CD14-positive monocyte (primary cell): ENCODE data around the gene LINC01488. TPM values are rescaled to one million over a fixed set of nuclear protein-coding genes. Genes with fewer than 3 reads are reported as not detected.

ENCODE experiments used
- DNase-seq, 3 donors: peaks; one replicate each; pipeline ENCODE4 v3.0.0-alpha.2; 2011 to 2022
- H2AFZ ChIP-seq: 2 replicates; pipeline ENCODE4 v1.6.0; 2012; ENCODE audit warnings: mild to moderate bottlenecking, low read depth, low read length, inconsistent platforms; ENCODE audit not compliant: insufficient read depth, poor library complexity, severe bottlenecking
- H3K27ac ChIP-seq, 2 donors: 1 replicate in 1 of 2; 2 replicates in 1 of 2; pipeline ENCODE4 v1.5.1; 2012 to 2013; ENCODE audit warnings: low read length in 2 of 2, control low read depth in 1 of 2, inconsistent platforms in 1 of 2, low read depth in 1 of 2, mild to moderate bottlenecking in 1 of 2
- H3K27me3 ChIP-seq, 2 donors: one replicate each; pipeline versions ENCODE4 v1.6.0 to v1.6.1; 2011 to 2013; ENCODE audit warnings: low read length in 2 of 2; ENCODE audit not compliant: control insufficient read depth in 2 of 2, insufficient read depth in 2 of 2
- H3K36me3 ChIP-seq, 2 donors: replicated peaks in 1 of 2; 1 replicate in 1 of 2; 2 replicates in 1 of 2; pipeline versions ENCODE4 v1.5.1 to v1.6.1; 2012 to 2013; ENCODE audit warnings: low read length in 2 of 2, control low read depth in 1 of 2, inconsistent platforms in 1 of 2, mild to moderate bottlenecking in 1 of 2; ENCODE audit not compliant: insufficient read depth in 2 of 2, control insufficient read depth in 1 of 2
- H3K4me1 ChIP-seq, 2 donors: 1 replicate in 1 of 2; 2 replicates in 1 of 2; pipeline versions ENCODE4 v1.5.1 to v1.6.1; 2012 to 2013; ENCODE audit warnings: low read length in 2 of 2, control low read depth in 1 of 2, inconsistent platforms in 1 of 2, mild to moderate bottlenecking in 1 of 2, moderate library complexity in 1 of 2; ENCODE audit not compliant: insufficient read depth in 2 of 2, control insufficient read depth in 1 of 2
- H3K4me2 ChIP-seq: replicated peaks from 2 replicates; pipeline ENCODE3; 2012; ENCODE audit warnings: low read length, moderate library complexity, mild to moderate bottlenecking; ENCODE audit not compliant: poor library complexity, severe bottlenecking; ENCODE audit errors: extremely low read depth
- H3K4me3 ChIP-seq, 3 experiments: fragments of 200-600 bp in 1 of 3; sonication (generic) in 1 of 3; replicated peaks in 1 of 3; 1 replicate in 2 of 3; 2 replicates in 1 of 3; pipeline ENCODE4 v1.5.1; 2011 to 2013; ENCODE audit warnings: low read length in 3 of 3, mild to moderate bottlenecking in 3 of 3, control low read depth in 2 of 3, low read depth in 2 of 3, inconsistent platforms in 1 of 3, moderate library complexity in 1 of 3
- H3K79me2 ChIP-seq: 2 replicates; pipeline ENCODE4 v1.6.0; 2012; ENCODE audit warnings: mild to moderate bottlenecking, control low read depth, inconsistent platforms, low read length, moderate library complexity; ENCODE audit not compliant: insufficient read depth
- H3K9ac ChIP-seq: 2 replicates; pipeline ENCODE4 v1.6.0; 2017; ENCODE audit warnings: low read length, mild to moderate bottlenecking; ENCODE audit not compliant: insufficient read depth, poor library complexity, severe bottlenecking
- H3K9me3 ChIP-seq, 2 donors: replicated peaks in 1 of 2; 1 replicate in 1 of 2; 2 replicates in 1 of 2; pipeline versions ENCODE4 v1.5.1 to v1.6.1; 2012 to 2013; ENCODE audit warnings: low read length in 2 of 2, control low read depth in 1 of 2; ENCODE audit not compliant: control insufficient read depth in 1 of 2, insufficient read depth in 1 of 2
- H4K20me1 ChIP-seq: 2 replicates; pipeline ENCODE4 v1.6.0; 2012; ENCODE audit warnings: mild to moderate bottlenecking, low read length, control low read depth, moderate library complexity; ENCODE audit not compliant: insufficient read depth
- H3K27ac Mint-ChIP-seq, 7 donors: one replicate each; pipeline ENCODE4 v1.8.0; 2020; ENCODE audit warnings: mild to moderate bottlenecking in 7 of 7, mixed read lengths in 7 of 7, moderate library complexity in 6 of 7, inconsistent platforms in 2 of 7
- H3K27me3 Mint-ChIP-seq, 3 donors: one replicate each; pipeline ENCODE4 v1.8.0; 2021 to 2022; ENCODE audit warnings: low read depth in 3 of 3, mild to moderate bottlenecking in 3 of 3, mixed read lengths in 3 of 3, moderate library complexity in 3 of 3, inconsistent platforms in 1 of 3
- H3K36me3 Mint-ChIP-seq, 2 donors: one replicate each; pipeline ENCODE4 v1.8.0; 2020; ENCODE audit warnings: mixed read lengths in 2 of 2, inconsistent platforms in 1 of 2, mild to moderate bottlenecking in 1 of 2
- H3K4me1 Mint-ChIP-seq: one replicate; pipeline ENCODE4 v1.8.0; 2020; ENCODE audit warnings: mild to moderate bottlenecking, mixed read lengths
- H3K4me3 Mint-ChIP-seq, 2 donors: one replicate each; pipeline ENCODE4 v1.8.0; 2020; ENCODE audit warnings: mild to moderate bottlenecking in 2 of 2, mixed read lengths in 2 of 2, moderate library complexity in 1 of 2
- H3K9me3 Mint-ChIP-seq, 7 donors: one replicate each; pipeline ENCODE4 v1.8.0; 2020 to 2022; ENCODE audit warnings: mixed read lengths in 7 of 7, mild to moderate bottlenecking in 6 of 7, moderate library complexity in 6 of 7, inconsistent platforms in 2 of 7
- CTCF ChIP-seq: fragments of 200-600 bp; IDR thresholded peaks from one replicate; pipeline ENCODE4 v1.8.0; 2022; ENCODE audit warnings: antibody characterized with exemption, mild to moderate bottlenecking
- WGBS: methylation state at CpG from one replicate; pipeline ENCODE4 v1.1.5; 2013; ENCODE audit warnings: missing lambda C conversion rate; ENCODE audit not compliant: insufficient coverage; 5-methylcytosine and 5-hydroxymethylcytosine counted together
- intact Hi-C, 2 donors: fragments of 100-400 bp; cut with micrococcal nuclease; formaldehyde crosslinking; loops; one replicate each; pipeline versions ENCODE4 v1.15.0 to v1.15.1; 2023
- polyA plus RNA-seq, 3 donors: library from polyadenylated mRNA; depleted of rRNA in 1 of 3; unstranded in 2 of 3; stranded (reverse) in 1 of 3; fragments of 300-500 nt in 2 of 3; fragments of >200 nt in 1 of 3; fragmentation: Illumina TruSeq in 2 of 3; gene quantifications; 1 replicate in 2 of 3; 2 replicates in 1 of 3; pipeline ENCODE4 v1.2.3, GENCODE V29; 2012 to 2021

Gene LINC01488
- polyA plus RNA-seq, 3 donors, result not detected

- no peak for TF ChIP-seq CTCF
- Mint-ChIP-seq H3K9me3 (peaks cover 0 to 2% (median 0%) of the 10 kb centered on the region in 7 donors), H3K4me3 (no peak overlapping the region), H3K4me1 (peaks cover 20% of the 10 kb centered on the region), H3K27me3 (peaks cover 20 to 36% (median 27%) of the 10 kb centered on the region in 3 donors), H3K36me3 (no peaks in the 10 kb centered on the region), H3K27ac (peak overlapping the region in 1 of 7 donors; percentile 26)
- no peak for DNase-seq
- H3K79me2 ChIP-seq, result no peaks in the 10 kb centered on the region
- no peaks in the 10 kb centered on the region for H3K36me3 ChIP-seq
- no peaks in the 10 kb centered on the region for H4K20me1 ChIP-seq
- H3K4me1 ChIP-seq, result peaks cover 16 to 21% of the 10 kb centered on the region in 2 donors
- H2AFZ ChIP-seq, result no peak overlapping the region
- no peak overlapping the region for H3K4me3 ChIP-seq
- no peaks in the 10 kb centered on the region for H3K9me3 ChIP-seq
- peaks cover 0 to 8% of the 10 kb centered on the region in 2 donors for H3K27me3 ChIP-seq
- WGBS, result 84% methylated on average over 10 of the region's 15 CpGs
- H3K9ac ChIP-seq, result no peak overlapping the region
- intact Hi-C loops, result loop anchor here in 1 of 2 donors (5.0 kb wide), 1 partner anchor 145 kb away; the partner anchor contains the start of gene MYEOV
- no peak overlapping the region for H3K4me2 ChIP-seq
- no peak overlapping the region for H3K27ac ChIP-seq
These were observed 44.2 kb upstream of the LINC01488 start for GRCh38 chr11:69437001-69437875.

DNA sequence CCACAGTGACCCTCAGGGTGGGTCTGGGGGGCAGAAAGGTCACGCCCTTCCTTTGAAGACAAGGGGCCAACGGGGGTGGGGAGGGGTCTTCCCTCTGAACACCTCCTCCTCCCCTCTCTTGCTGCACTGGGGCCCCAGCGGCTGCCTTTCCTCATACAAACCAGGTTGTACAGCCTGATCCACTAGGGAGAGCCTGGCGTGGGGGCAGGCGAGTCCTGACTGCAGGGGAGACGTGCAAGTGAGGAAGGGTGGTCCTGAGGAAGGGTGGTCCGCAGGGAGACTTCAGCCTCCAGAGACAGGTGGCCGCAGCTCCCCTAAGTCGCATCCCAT, 43.6 kb upstream of the LINC01488 start:
- Mint-ChIP-seq H3K27ac (no peak overlapping the region), H3K9me3 (peaks cover 0 to 2% (median 0%) of the 10 kb centered on the region in 7 donors), H3K4me1 (peaks cover 24% of the 10 kb centered on the region), H3K36me3 (no peaks in the 10 kb centered on the region), H3K4me3 (no peak overlapping the region), H3K27me3 (peaks cover 22 to 42% (median 32%) of the 10 kb centered on the region in 3 donors)
- no peak overlapping the region for H3K27ac ChIP-seq
- peaks cover 0 to 14% of the 10 kb centered on the region in 2 donors for H3K27me3 ChIP-seq
- H3K9me3 ChIP-seq, result no peaks in the 10 kb centered on the region
- TF ChIP-seq CTCF, result no peak
- H4K20me1 ChIP-seq, result peaks cover 2% of the 10 kb centered on the region
- intact Hi-C loops, result loop anchor here in 1 of 2 donors (5.0 kb wide), 1 partner anchor 146 kb away; the partner anchor contains the start of gene MYEOV
- no peak overlapping the region for H3K4me3 ChIP-seq
- H3K9ac ChIP-seq, result no peak overlapping the region
- no peak overlapping the region for H2AFZ ChIP-seq
- peaks cover 18 to 26% of the 10 kb centered on the region in 2 donors for H3K4me1 ChIP-seq
- no peak for DNase-seq
- no peak overlapping the region for H3K4me2 ChIP-seq
- 93% methylated on average over 3 of the region's 9 CpGs for WGBS
- H3K36me3 ChIP-seq, result no peaks in the 10 kb centered on the region
- no peaks in the 10 kb centered on the region for H3K79me2 ChIP-seq
